ENCODE measurements around the gene PFKP.

The PFKP gene

GRCh38 chr10:3129581-3130340, 62.4 kb downstream of the PFKP start:
- H2AFZ ChIP-seq: no peak overlapping the region
- no peak overlapping the region for H3K4me3 ChIP-seq (ENCODE audit: low read depth, low read length)
- no peak for TF ChIP-seq CTCF (IDR thresholded peaks at IDR 0.05)
- H3K27me3 ChIP-seq (ENCODE audit: control insufficient read depth, insufficient read depth, low read length): no peaks in the 10 kb centered on the region
- no peaks in the 10 kb centered on the region for H3K4me1 ChIP-seq
- no peak overlapping the region for H3K9ac ChIP-seq
- H3K27ac ChIP-seq: no peak overlapping the region
- no peak overlapping the region for H3K4me2 ChIP-seq (ENCODE audit: low read length)
- H3K79me2 ChIP-seq: no peaks in the 10 kb centered on the region
- H3K9me3 ChIP-seq (ENCODE audit: control insufficient read depth, low read length): no peaks in the 10 kb centered on the region
- H3K36me3 ChIP-seq (ENCODE audit: control insufficient read depth, insufficient read depth, low read length): no peaks in the 10 kb centered on the region

DNA sequence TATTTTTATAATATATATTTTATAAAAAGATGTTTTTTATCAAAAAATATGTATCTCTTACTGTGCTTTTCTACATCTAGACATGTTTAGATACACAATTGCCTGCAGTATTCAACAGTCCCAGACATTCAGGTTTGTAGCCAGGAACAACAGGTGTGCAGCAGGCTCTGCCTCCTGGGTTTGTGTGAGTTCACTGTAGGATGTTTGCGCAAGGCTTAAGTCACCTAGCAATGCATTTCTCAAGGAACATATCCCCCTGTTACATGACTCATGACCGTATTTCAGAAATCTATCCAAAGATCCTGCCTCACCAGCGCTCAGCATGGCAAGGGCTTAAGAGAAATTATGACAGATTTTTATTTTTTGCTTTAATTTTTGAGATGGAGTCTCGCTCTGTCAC, 63.8 kb downstream of the PFKP start:
- H3K4me2 ChIP-seq (ENCODE audit: low read length): no peak overlapping the region
- no peak overlapping the region for H3K9ac ChIP-seq
- no peaks in the 10 kb centered on the region for H3K27me3 ChIP-seq (ENCODE audit: control insufficient read depth, insufficient read depth, low read length)
- H2AFZ ChIP-seq: no peak overlapping the region
- no peaks in the 10 kb centered on the region for H3K9me3 ChIP-seq (ENCODE audit: control insufficient read depth, low read length)
- no peak overlapping the region for H3K4me3 ChIP-seq (ENCODE audit: low read depth, low read length)
- no peaks in the 10 kb centered on the region for H3K79me2 ChIP-seq
- no peaks in the 10 kb centered on the region for H3K4me1 ChIP-seq
- H3K36me3 ChIP-seq (ENCODE audit: control insufficient read depth, insufficient read depth, low read length): no peaks in the 10 kb centered on the region
- no peak overlapping the region for H3K27ac ChIP-seq
- TF ChIP-seq CTCF (IDR thresholded peaks at IDR 0.05): no peak

DNA sequence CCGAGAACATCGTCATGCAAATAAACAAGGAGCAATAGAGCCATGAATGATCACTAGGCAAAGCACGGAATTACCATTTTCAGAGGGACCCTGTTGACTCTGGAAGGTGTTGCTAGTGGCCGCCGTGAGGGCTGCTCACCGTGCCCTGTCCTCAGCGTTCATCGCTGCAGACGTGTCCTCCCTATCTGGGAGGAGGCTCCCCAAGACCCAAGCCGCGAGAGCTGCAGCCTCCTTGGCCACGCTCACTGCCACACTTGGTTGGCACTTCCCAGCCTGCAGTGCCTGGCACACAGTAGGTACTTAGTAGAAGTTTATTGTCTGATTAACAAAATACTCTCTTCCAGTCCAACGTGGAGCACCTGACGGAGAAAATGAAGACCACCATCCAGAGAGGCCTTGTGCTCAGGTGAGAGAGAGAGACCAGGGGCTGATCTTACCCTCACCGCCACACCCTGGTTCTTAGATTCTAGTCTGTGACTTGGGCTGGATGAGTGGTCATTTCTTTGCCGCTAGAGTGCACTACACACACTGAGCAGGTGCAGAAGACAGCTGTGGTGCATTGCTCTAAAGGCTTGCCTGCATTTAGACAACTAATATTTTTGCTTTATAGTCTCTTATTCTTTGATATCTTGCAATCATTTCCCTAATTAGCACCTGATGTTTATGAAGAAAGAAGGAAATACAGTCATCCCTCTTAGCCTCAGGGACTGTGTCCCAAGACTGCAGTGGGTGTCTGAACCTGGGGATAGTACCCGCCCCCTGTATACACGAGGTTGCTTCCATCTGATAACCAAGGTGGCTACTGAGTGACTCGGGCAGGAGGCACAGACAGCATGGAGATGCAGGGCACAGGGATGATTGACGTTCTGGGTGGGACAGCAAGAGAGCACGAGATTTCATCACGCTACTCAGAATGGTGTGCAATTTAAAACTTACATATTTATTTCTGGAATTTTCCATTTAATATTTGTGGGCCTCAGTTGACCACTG, 65.0 kb downstream of the PFKP start:
- H3K9me3 ChIP-seq (ENCODE audit: control insufficient read depth, low read length): no peaks in the 10 kb centered on the region
- no peak overlapping the region for H2AFZ ChIP-seq
- no peak overlapping the region for H3K27ac ChIP-seq
- TF ChIP-seq CTCF (IDR thresholded peaks at IDR 0.05): no peak
- H3K36me3 ChIP-seq (ENCODE audit: control insufficient read depth, insufficient read depth, low read length): no peaks in the 10 kb centered on the region
- H3K27me3 ChIP-seq (ENCODE audit: control insufficient read depth, insufficient read depth, low read length): no peaks in the 10 kb centered on the region
- H3K4me3 ChIP-seq (ENCODE audit: low read depth, low read length): no peak overlapping the region
- H3K4me1 ChIP-seq: no peaks in the 10 kb centered on the region
- no peaks in the 10 kb centered on the region for H3K79me2 ChIP-seq
- H3K9ac ChIP-seq: no peak overlapping the region
- no peak overlapping the region for H3K4me2 ChIP-seq (ENCODE audit: low read length)

DNA sequence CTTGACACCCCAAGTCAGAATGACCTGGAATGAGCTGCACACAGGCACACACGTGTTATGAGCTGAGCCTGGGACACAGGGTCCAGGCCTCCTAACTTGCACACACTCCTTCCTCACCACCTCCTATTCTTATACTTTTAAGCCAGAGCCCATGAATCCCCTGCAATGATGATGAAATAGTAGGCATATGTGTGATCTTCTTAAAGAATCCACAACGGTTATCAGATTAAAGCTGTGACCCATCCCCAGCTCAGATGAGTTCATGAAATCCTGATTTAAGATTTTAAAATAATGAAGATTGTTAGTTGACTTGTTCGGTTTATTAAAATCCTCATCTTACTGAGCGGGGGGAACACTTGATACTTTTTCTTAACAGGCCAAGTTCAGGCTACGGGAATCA, 66.6 kb downstream of the PFKP start:
- no peak overlapping the region for H3K27ac ChIP-seq
- no peak for TF ChIP-seq CTCF (IDR thresholded peaks at IDR 0.05)
- no peaks in the 10 kb centered on the region for H3K27me3 ChIP-seq (ENCODE audit: control insufficient read depth, insufficient read depth, low read length)
- no peak overlapping the region for H3K4me3 ChIP-seq (ENCODE audit: low read depth, low read length)
- no peaks in the 10 kb centered on the region for H3K79me2 ChIP-seq
- no peaks in the 10 kb centered on the region for H3K36me3 ChIP-seq (ENCODE audit: control insufficient read depth, insufficient read depth, low read length)
- H2AFZ ChIP-seq: no peak overlapping the region
- no peaks in the 10 kb centered on the region for H3K4me1 ChIP-seq
- H3K4me2 ChIP-seq (ENCODE audit: low read length): no peak overlapping the region
- no peaks in the 10 kb centered on the region for H3K9me3 ChIP-seq (ENCODE audit: control insufficient read depth, low read length)
- H3K9ac ChIP-seq: no peak overlapping the region
